Measurements from ENCODE around the gene MFN1. TPM values are rescaled to one million over a fixed set of nuclear protein-coding genes. Genes with fewer than 3 reads are reported as not detected.

MFN1 gene
- total and polyA plus RNA-seq, 12 donors = 15.0 to 82.1 (median 66.5) TPM

DNA sequence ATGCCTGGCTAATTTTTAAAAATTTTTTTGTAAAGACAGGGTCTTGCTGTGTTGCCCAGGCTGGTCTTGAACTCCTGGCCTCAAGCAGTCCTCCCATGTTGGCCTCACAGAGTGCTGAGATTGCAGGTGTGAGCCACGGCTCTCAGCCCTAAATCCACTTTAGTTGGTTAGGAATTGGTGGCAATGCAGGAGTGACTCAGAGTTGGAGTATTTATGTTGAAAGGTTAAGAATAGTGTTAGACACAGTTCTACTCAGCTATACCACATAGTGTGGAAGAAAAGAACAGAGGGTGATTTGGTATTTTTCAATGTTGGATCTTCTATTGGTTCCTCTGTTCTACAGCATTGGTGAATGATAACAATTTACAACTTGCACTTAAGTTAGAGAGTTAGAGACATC is 17.1 kb upstream of the MFN1 start:
- Histone ChIP-seq H3K27ac (no peak overlapping the region), H3K4me3 (no peak overlapping the region), H3K27me3 (no peaks in the 10 kb centered on the region), H3K9me3 (no peaks in the 10 kb centered on the region), H3K4me1 (peaks cover 0 to 21% (median 8%) of the 10 kb centered on the region in 9 donors), H3K36me3 (peaks cover 0 to 100% (median 60%) of the 10 kb centered on the region in 9 donors)
- TF ChIP-seq, protein P1, sequence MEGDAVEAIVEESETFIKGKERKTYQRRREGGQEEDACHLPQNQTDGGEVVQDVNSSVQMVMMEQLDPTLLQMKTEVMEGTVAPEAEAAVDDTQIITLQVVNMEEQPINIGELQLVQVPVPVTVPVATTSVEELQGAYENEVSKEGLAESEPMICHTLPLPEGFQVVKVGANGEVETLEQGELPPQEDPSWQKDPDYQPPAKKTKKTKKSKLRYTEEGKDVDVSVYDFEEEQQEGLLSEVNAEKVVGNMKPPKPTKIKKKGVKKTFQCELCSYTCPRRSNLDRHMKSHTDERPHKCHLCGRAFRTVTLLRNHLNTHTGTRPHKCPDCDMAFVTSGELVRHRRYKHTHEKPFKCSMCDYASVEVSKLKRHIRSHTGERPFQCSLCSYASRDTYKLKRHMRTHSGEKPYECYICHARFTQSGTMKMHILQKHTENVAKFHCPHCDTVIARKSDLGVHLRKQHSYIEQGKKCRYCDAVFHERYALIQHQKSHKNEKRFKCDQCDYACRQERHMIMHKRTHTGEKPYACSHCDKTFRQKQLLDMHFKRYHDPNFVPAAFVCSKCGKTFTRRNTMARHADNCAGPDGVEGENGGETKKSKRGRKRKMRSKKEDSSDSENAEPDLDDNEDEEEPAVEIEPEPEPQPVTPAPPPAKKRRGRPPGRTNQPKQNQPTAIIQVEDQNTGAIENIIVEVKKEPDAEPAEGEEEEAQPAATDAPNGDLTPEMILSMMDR (IDR thresholded peaks at IDR 0.05) = no peak
- ATAC-seq (no peak), DNase-seq (no peak)
- intact Hi-C loops (cut with DNase I) = no loop called here
- 89 to 98% methylated on average over 1 of the region's 1 CpG for WGBS, 2 donors

DNA sequence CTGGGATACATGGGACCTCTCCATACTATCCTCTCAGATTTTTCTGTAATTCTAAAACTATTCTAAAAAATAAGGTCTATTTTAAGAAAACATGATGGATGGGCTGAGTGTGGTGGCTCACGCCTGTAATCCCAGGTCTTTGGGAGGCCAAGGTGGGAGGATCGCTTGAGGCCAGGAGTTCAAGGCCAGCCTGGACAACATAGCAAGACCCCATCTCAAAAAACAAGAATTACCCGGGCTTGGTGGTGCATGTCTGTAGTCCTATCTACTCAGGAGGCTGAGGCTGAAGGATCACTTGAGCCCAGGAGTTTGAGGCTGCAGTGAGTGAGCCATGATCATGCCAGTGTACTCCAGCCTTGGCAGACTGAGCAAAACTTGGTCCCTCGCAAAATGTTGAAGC is 15.3 kb upstream of the MFN1 start:
- Histone ChIP-seq H3K4me3 (no peak overlapping the region), H3K36me3 (peaks cover 0 to 98% (median 61%) of the 10 kb centered on the region in 9 donors), H3K27ac (no peak overlapping the region), H3K9me3 (no peaks in the 10 kb centered on the region), H3K27me3 (no peaks in the 10 kb centered on the region), H3K4me1 (peaks cover 0 to 9% (median 5%) of the 10 kb centered on the region in 9 donors)
- no peak for DNase-seq
- intact Hi-C loops (cut with DNase I) = no loop called here
- 95 to 97% methylated on average over 4 of the region's 4 CpGs for WGBS, 2 donors
- no peak for ATAC-seq
- TF ChIP-seq, protein P1 (IDR thresholded peaks at IDR 0.05) = no peak

DNA sequence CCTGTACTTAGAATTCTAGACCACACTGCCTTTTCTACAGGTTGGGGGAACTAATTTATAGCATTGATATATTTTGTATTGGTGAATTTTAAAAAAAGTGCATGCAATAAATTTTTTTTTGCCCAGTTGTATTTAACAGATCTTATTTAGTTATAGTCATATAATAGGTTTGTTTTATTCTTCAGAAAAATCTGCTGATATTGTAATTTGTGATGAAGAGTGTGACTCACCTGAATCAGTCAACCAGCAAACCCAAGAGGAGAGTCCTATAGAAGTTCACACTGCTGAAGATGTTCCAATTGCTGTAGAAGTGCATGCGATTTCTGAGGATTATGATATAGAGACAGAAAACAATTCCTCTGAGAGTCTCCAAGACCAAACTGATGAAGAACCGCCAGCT is 14.4 kb upstream of the MFN1 start:
- Histone ChIP-seq H3K9me3 (no peaks in the 10 kb centered on the region), H3K36me3 (peaks cover 0 to 99% (median 58%) of the 10 kb centered on the region in 9 donors), H3K27ac (no peak overlapping the region), H3K4me1 (peaks cover 0 to 5% (median 0%) of the 10 kb centered on the region in 9 donors), H3K27me3 (no peaks in the 10 kb centered on the region), H3K4me3 (no peak overlapping the region)
- ATAC-seq (no peak), DNase-seq (no peak)
- WGBS, 2 donors = 83 to 86% methylated on average over 2 of the region's 2 CpGs
- intact Hi-C loops (cut with DNase I) = no loop called here
- TF ChIP-seq, protein P1 (IDR thresholded peaks at IDR 0.05) = no peak

DNA sequence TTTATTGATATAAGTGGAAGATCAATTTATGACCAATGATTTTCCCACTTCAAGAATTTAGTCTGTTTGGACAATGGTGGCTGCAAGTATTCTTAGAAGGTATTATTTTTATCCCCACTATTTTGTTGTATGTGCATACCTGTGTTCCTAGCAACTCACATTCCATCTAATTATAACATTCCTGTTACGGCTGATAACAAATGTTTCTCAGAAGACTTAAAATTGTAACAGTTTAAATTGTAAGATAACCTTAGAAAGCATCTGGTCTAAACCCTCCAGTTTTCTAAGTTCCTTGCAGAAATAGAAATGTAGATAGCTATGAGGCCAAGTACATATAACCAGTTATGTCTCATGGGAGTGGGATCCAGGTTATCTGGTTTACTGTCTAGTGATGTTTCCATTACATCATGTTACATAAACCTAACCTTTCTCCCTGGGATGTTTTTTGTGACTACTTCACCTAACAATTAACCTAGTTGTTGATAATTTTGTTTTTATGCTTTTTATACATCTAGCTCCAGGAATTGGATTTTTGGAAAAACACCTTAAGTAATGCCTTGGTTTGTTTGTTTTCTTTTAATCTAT is 11.1 kb upstream of the MFN1 start:
- ATAC-seq = peak; percentile 25 to 90 (median 80)
- H3K27me3 ChIP-seq = no peaks in the 10 kb centered on the region
- peaks cover 0 to 74% (median 31%) of the 10 kb centered on the region in 9 donors for H3K36me3 ChIP-seq
- TF ChIP-seq, protein P1 (IDR thresholded peaks at IDR 0.05) = no peak
- peaks cover 0 to 5% (median 0%) of the 10 kb centered on the region in 9 donors for H3K4me1 ChIP-seq
- peak overlapping the region in 8 of 10 donors; percentile 3 to 81 (median 65) for H3K27ac ChIP-seq
- no peak overlapping the region for H3K4me3 ChIP-seq
- intact Hi-C loops (cut with DNase I) = no loop called here
- DNase-seq = no peak
- H3K9me3 ChIP-seq = no peaks in the 10 kb centered on the region
- WGBS, 2 donors = 31 to 43% methylated on average over 1 of the region's 1 CpG
